Stimulated activated CD8-positive, alpha-beta memory T cell treated with anti-CD3 and anti-CD28 coated beads, Interleukin-7, amount 100 ng/mL, for 1 hour (primary cell): ENCODE measurements around the gene ADSS1.

ENCODE experiments used
- DNase-seq, 2 donors: peaks; one replicate each; pipeline ENCODE4 v3.0.0-alpha.2; 2020; ENCODE audit warnings: low read depth in 2 of 2

Gene ADSS1

DNA sequence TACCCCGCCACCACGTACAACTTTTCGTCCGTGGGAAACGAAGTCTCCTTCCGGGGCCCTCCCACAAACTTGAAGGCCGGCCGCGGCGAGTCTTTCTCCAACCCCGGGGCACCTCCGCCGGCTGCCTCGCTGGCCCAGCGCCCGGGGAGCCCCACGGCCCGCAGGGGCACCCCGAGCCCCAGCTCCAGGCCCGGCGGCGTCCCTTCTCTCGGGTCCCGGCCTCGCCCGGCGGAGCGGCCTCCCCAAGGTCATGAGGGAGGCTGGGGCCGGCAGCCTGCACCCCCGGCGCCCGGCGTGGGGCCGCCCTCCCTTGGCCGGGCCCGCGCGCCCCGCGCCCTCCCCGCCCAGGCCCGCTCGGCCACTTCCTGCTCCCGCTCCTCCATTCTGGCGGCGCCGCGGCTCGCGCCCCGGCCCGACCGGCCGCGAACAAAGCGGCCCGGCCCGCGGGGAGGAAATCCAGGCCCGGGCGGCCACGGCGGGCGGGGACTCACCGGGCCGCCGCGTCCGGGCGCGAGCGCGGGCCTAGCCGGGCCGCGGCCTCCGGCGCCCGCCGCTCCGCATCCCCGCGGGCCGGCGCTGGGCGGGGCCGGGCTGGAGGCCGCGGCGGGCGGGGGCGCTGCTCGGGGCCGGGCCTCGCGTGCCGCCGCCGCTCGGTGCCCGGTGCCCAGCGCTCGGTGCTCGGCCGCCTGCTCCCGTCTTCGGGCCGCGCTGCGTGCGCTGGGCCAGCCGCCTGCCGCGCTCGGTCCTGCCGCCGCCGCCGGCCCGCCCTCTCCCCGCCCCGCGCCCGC, 71.2 kb downstream of the ADSS1 start, which contains the start of gene AKT1:
Gene AKT1 (minus strand): TSS at position 756 of the 788 bp plus-strand sequence. CDS start 3,105 bp downstream, outside the sequence.
- no peak for DNase-seq

DNA sequence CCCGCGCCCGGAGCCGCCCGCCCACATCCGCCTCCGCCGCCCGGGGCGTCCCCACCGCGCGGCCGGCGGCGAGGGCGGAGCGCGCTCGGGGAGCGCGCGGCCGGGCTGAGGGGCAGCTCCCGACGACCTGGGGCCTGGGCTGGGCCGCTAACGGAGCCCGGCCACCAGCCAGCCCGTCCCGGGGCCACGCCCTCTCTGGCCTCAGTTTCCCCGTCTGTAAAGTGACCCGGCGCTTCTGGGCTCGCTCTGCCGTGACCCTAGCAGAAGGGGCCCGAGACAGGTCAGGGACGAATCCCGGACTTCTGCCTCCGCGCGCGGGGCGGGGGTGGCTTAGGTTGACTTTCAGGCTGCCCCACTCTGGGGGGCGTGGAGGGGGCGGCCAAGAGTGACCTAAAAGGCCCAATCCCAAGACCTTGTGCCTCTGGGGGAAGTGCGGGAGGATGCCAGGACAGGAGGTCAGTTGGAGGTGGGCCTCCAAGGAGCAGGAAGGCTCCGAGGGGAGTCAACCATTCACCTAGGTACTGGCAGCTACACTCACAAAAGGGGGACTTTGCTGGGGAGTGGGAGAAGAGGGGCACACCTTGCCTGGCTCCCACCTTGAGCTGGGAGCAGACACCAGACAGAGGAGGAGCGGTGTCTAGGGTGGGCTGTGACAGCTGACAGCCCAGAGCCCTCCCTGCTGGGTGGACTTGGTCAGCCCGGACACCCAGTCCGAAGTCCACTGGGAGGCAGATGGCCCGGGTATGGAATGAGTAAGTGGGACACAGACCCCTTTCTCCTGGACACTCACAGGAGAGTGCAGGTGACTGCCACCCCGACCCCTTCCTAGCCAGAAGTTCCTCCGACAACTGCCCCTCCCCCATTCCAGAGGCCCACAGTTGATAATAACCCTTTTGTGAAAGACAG, 72.0 kb downstream of the ADSS1 start:
- peak; percentile 44 to 52 for DNase-seq

DNA sequence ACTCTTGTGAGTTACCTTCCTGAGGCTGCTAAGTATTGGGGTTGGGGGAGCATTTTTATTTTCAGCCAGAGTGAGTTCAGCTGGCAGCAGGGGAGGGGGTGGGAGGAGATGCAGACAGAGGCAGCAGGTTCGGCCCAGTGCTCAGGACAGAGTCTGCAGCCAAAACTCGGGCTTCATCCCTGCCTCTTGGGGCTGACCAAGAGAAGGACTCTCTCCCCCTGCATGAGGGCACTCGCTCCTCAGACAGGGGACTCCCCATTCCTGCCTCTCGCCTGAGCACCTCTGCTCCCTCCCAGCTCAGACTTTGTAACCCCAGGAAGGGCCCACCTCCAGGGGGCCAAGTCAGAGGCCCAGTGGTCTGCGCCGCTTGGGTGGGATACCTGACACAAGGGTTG, 72.7 kb downstream of the ADSS1 start:
- DNase-seq = no peak
